ENCODE results near the gene AGAP6. TPM values are rescaled to one million over a fixed set of nuclear protein-coding genes. Genes with fewer than 3 reads are reported as not detected.

AGAP6 gene
- total RNA-seq, result 2.7 and 3.6 TPM in 2 replicates

GRCh38 chr10:49988376-49988775 lies at the start of gene AGAP6:
AGAP6 (plus strand) TSS chr10:49988406; CDS start chr10:49988716, 310 bp downstream.

GRCh38 chr10:49941447-49942338 lies 46.5 kb upstream of the AGAP6 start, which contains the start of the genes PARG and TIMM23B:
PARG (minus strand) TSS chr10:49942027; CDS start chr10:49941725, 302 bp downstream.
TIMM23B (plus strand) TSS chr10:49942053; CDS start chr10:49942195, 142 bp downstream.

Small RNAs within 50 kb of the gene (small RNA-seq; reads per million reads assigned to genes)
- gene RNA5SP317 (not detected), gene SNORA74C-2 (0.95 reads per million, percentile 54 among the genes with 10 or more reads in this experiment)

Other genes starting within 250 kb of the AGAP6 start
- gene OGDHL, start 226.1 kb upstream of the AGAP6 start, total RNA-seq, result 0.39 and 0.98 TPM in 2 replicates
- gene PARG, start 46.4 kb upstream of the AGAP6 start, total RNA-seq, result 25.9 and 27.0 TPM in 2 replicates
- gene TIMM23B, start 46.4 kb upstream of the AGAP6 start, total RNA-seq, result 9.0 and 11.9 TPM in 2 replicates
- 24.7 and 26.4 TPM in 2 replicates for gene WASHC2A, start 79.5 kb downstream of the AGAP6 start, total RNA-seq